Tibial artery (tissue), 4 donors: ENCODE measurements around the gene VAV2.

Experiments used
- DNase-seq, 2 donors: peaks; one replicate each; pipeline ENCODE4 v3.0.0-alpha.2; 2019
- H3K27ac ChIP-seq, 2 donors: fragments of 200-600 bp; sonication (generic) in 1 of 2; 1 replicate in 1 of 2; 2 replicates in 1 of 2; pipeline ENCODE4 v1.5.1; 2018 to 2019; ENCODE audit warnings: mild to moderate bottlenecking in 1 of 2
- H3K27me3 ChIP-seq, 2 donors: fragments of 200-600 bp; sonication (generic) in 1 of 2; one replicate each; pipeline versions ENCODE4 v1.5.1 to v1.6.0; 2016 to 2019
- H3K36me3 ChIP-seq, 3 donors: fragments of 200-600 bp; sonication (generic) in 2 of 3; one replicate each; pipeline ENCODE4 v1.5.1; 2016 to 2019; ENCODE audit warnings: mild to moderate bottlenecking in 2 of 3
- H3K4me1 ChIP-seq, 4 donors: fragments of 200-600 bp; sonication (generic) in 2 of 4; 1 replicate in 3 of 4; 2 replicates in 1 of 4; pipeline ENCODE4 v1.5.1; 2016 to 2019
- H3K4me3 ChIP-seq, 2 donors: fragments of 200-600 bp; sonication (generic) in 1 of 2; 1 replicate in 1 of 2; 2 replicates in 1 of 2; pipeline ENCODE4 v1.5.1; 2018 to 2019; ENCODE audit warnings: mild to moderate bottlenecking in 2 of 2
- H3K9me3 ChIP-seq, 3 donors: fragments of 200-600 bp; sonication (generic) in 1 of 3; one replicate each; pipeline ENCODE4 v1.5.1; 2016 to 2019
- intact Hi-C: fragments of 100-400 bp; cut with DNase I; formaldehyde crosslinking; loops from one replicate; pipeline ENCODE4 v1.15.0; 2023; ENCODE audit warnings: low total_unique reads
- TF ChIP-seq, protein P1 (sequence below), 2 experiments: fragments of 200-600 bp in 1 of 2; fragments of 450-650 bp in 1 of 2; IDR thresholded peaks; one replicate each; pipeline ENCODE4 v1.5.1; 2017 to 2019; ENCODE audit warnings: antibody characterized with exemption in 2 of 2, mild to moderate bottlenecking in 1 of 2, moderate library complexity in 1 of 2

The VAV2 gene

DNA sequence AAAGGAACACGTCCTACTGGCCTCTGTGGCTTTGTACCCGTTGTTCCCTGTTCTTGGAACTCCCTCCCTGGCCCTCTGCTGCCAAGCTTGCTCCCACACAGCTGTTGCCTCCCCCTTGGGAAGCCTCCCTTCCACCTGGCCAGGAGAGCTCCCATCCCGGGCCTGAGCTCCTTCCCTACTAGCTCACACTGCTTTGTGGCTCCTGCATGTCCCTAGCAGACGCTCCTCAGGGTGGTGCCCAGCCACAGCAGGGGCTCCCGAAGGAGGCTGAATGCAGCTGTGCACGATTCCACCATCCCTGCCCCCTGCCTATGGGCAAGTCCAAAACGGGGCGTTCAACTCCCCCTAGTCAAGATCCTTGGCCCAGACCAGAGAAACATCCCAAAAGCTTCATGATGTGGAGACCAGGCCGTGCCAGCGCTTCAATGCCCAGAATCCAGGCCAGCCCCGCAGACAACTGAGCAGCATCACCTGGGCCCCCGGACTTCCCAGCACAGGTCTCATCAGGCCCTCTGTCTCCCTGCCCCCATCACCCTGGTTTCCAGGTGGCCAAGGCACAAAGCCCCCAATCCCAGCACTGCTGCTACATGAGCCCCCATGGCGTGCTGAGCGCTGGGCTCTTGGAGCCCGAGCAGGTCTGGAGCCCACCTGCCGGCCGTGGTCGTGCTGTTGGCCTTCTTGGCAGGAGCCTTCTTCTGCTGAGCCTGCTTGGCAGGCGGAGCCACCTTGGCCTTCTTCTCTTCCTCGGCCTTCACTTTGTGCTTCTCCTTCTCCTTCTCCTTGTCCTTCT lies 47.5 kb upstream of the VAV2 start:
- H3K36me3 ChIP-seq: peaks cover 65 to 96% (median 84%) of the 10 kb centered on the region in 3 donors
- intact Hi-C loops: no loop called here
- H3K27ac ChIP-seq: no peak overlapping the region
- H3K4me1 ChIP-seq: no peaks in the 10 kb centered on the region
- TF ChIP-seq, protein P1, sequence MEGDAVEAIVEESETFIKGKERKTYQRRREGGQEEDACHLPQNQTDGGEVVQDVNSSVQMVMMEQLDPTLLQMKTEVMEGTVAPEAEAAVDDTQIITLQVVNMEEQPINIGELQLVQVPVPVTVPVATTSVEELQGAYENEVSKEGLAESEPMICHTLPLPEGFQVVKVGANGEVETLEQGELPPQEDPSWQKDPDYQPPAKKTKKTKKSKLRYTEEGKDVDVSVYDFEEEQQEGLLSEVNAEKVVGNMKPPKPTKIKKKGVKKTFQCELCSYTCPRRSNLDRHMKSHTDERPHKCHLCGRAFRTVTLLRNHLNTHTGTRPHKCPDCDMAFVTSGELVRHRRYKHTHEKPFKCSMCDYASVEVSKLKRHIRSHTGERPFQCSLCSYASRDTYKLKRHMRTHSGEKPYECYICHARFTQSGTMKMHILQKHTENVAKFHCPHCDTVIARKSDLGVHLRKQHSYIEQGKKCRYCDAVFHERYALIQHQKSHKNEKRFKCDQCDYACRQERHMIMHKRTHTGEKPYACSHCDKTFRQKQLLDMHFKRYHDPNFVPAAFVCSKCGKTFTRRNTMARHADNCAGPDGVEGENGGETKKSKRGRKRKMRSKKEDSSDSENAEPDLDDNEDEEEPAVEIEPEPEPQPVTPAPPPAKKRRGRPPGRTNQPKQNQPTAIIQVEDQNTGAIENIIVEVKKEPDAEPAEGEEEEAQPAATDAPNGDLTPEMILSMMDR (IDR thresholded peaks at IDR 0.05): no peak
- no peak overlapping the region for H3K4me3 ChIP-seq
- H3K27me3 ChIP-seq: no peaks in the 10 kb centered on the region
- DNase-seq: no peak
- H3K9me3 ChIP-seq: peaks cover 0 to 4% (median 0%) of the 10 kb centered on the region in 3 donors

DNA sequence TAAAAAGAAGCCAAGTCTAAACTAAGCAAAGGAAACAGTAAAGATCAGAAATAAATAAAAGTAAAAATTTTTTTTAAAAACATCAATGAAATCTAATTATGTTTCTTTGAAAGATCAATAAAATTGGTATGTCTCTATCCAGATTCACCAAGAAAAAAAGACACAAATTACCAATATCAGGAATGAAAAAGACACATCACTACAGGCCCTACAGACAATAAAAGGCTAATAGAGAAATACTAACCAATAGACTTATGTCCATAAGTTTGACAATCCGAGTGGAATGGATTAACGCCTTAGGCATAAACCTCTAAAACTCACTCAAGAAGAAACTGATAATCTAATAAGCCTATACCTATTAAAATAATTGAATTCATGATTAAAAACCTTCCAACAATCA lies 45.5 kb upstream of the VAV2 start:
- no peak for DNase-seq
- no peaks in the 10 kb centered on the region for H3K27me3 ChIP-seq
- peaks cover 71 to 97% (median 88%) of the 10 kb centered on the region in 3 donors for H3K36me3 ChIP-seq
- H3K9me3 ChIP-seq: peaks cover 0 to 4% (median 0%) of the 10 kb centered on the region in 3 donors
- no peaks in the 10 kb centered on the region for H3K4me1 ChIP-seq
- H3K4me3 ChIP-seq: no peak overlapping the region
- TF ChIP-seq, protein P1 (IDR thresholded peaks at IDR 0.05): no peak
- intact Hi-C loops: no loop called here
- H3K27ac ChIP-seq: no peak overlapping the region

DNA sequence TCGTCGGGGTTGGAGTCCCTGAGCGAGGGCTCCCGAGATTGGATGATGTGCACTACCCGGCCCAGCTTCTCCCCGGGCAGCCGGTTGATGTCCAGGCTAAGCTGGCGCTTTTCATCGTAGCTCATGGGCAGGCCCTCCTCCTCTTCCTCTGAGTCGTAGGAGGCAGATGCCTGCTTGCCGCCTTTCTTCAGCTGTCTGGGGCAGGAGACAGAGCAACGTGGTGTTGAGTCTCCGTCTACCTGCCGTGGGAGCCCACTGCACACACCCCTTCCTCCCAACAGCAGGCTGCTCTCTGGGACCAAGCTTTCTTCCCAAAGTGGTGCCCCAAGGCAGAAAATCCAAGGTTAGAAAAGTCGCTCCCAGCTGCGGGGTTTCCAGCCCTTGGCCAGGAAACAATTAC lies 44.0 kb upstream of the VAV2 start:
- no peaks in the 10 kb centered on the region for H3K4me1 ChIP-seq
- H3K9me3 ChIP-seq: peaks cover 0 to 4% (median 0%) of the 10 kb centered on the region in 3 donors
- no peak for DNase-seq
- no peak overlapping the region for H3K4me3 ChIP-seq
- intact Hi-C loops: no loop called here
- no peak overlapping the region for H3K27ac ChIP-seq
- TF ChIP-seq, protein P1 (IDR thresholded peaks at IDR 0.05): no peak
- H3K36me3 ChIP-seq: peaks cover 67 to 99% (median 86%) of the 10 kb centered on the region in 3 donors
- H3K27me3 ChIP-seq: no peaks in the 10 kb centered on the region

DNA sequence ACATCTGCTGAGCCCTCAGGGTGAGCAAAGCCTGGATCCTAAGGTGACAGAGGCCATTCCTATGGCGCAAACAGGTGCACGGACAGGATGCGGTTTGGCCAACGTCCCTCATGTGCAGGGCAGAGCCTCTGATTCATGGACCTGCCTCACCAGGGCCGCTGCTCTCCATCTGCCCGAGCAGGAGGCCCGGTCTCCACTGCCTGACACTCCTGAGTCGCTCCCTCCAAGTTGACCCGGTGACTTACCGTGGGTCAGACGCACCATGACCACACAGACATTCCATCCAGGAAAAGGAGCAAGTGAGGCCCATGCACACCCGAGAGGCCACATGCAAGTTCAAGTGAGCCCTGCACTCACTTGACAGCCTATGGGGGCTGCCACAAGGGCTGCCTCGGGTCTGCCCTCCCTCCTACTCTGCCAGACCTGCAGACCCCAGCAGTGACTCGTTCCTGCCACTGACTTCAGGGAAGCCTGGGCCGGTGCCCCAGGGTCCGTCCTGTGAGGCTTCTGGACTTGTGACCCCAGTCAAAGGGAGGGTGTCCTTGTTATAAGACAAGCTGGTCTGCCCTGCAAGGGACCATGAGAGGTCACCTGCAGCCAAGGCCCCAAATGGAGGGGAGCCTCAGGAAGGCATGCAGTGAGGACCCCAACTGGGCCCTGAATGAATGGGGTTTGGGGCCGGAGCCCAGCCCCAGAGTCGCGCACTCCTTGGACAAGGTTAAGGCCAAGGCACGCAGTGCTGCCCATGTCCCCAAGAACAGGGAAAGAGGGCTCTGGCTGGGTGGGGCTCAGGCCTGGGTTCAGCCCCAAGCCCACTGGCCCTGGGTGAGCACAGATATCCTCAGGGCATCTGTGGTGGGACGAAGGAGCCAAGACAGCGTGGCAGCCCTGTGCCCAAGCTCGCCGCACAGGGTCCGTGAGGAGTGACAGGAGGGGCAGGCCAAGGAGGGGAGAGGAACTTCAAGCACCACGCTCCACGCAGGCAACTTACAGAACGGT lies 43.2 kb upstream of the VAV2 start:
- peaks cover 0 to 4% (median 0%) of the 10 kb centered on the region in 3 donors for H3K9me3 ChIP-seq
- intact Hi-C loops: no loop called here
- TF ChIP-seq, protein P1 (IDR thresholded peaks at IDR 0.05): no peak
- peaks cover 70 to 99% (median 86%) of the 10 kb centered on the region in 3 donors for H3K36me3 ChIP-seq
- H3K4me1 ChIP-seq: no peaks in the 10 kb centered on the region
- no peaks in the 10 kb centered on the region for H3K27me3 ChIP-seq
- H3K27ac ChIP-seq: no peak overlapping the region
- H3K4me3 ChIP-seq: no peak overlapping the region
- no peak for DNase-seq

DNA sequence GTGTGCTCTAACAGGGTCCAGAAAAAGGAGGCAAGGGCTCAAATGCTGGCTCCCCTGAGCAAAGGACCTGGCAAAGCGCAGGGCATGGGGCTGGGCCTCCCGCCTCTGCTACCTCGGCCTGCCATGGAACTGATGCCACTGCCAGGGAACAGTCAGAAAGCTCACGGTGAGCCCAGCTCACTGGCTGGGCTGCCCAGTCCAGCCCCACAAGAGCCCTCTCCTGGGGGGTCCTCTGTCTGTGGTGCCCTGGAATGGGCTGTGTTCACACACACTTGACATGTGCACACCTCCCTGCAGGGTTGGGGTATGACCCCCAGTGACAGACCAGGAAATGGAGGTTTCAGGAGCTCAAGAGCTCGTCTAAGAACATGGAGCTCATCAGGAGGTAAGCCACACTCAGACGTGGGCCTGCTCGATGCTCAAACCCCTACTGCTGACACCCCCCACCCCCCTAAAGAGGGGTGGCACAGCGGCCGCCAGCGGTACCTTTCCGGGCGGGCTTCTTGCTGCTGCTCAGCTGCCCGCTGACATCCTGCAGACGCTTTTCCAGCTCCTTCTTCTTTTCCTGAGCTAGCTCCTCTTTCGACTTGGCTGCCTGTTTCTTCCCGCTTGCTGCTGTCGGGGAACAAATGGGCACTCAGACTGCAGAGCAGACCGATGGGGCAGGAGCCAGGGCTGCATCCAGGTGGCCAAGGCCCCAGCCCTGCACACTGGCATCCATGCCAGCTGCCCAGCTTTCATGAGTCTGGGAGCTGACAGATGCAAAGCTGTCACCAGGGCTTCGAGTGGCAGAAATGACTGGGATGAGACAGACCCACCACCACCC lies 42.3 kb upstream of the VAV2 start:
- H3K36me3 ChIP-seq: peaks cover 62 to 97% (median 80%) of the 10 kb centered on the region in 3 donors
- intact Hi-C loops: no loop called here
- peaks cover 0 to 4% (median 0%) of the 10 kb centered on the region in 3 donors for H3K9me3 ChIP-seq
- no peak overlapping the region for H3K27ac ChIP-seq
- no peak for DNase-seq
- no peaks in the 10 kb centered on the region for H3K4me1 ChIP-seq
- H3K27me3 ChIP-seq: no peaks in the 10 kb centered on the region
- TF ChIP-seq, protein P1 (IDR thresholded peaks at IDR 0.05): no peak
- H3K4me3 ChIP-seq: no peak overlapping the region
